SK-N-SH (cell line): ENCODE results near the gene ZNF22. TPM values are rescaled to one million over a fixed set of nuclear protein-coding genes. Genes with fewer than 3 reads are reported as not detected.
A peak's percentile ranks its signal among the peaks of the same experiment; 100 is the strongest.

Source experiments
- CTCF ChIA-PET: fragments of 300-600, 350-600 bp; formaldehyde crosslinking; extraction: SDS; loops from one replicate; lab custom pipeline; 2021; lab: Yijun Ruan, JAX
- POLR2A ChIA-PET: fragments of 350-600 bp; sonication (Branson Sonifier 250); formaldehyde crosslinking; extraction: SDS; loops from one replicate; lab custom pipeline; 2020; ENCODE audit warnings: antibody characterized with exemption, inconsistent platforms; lab: Yijun Ruan, JAX
- DNase-seq: peaks from one replicate; pipeline ENCODE4 v3.0.0; 2012
- H2AFZ ChIP-seq: fragments of 200-600 bp; sonication (generic); 2 replicates; pipeline ENCODE4 v1.8.1; 2016; ENCODE audit warnings: antibody characterized with exemption, mild to moderate bottlenecking, low read depth
- H3F3A ChIP-seq: fragments of 200-600 bp; sonication (generic); replicated peaks from 2 replicates; pipeline ENCODE3; 2016; ENCODE audit warnings: antibody characterized with exemption, mild to moderate bottlenecking; ENCODE audit not compliant: insufficient read depth
- H3K27ac ChIP-seq, 2 experiments: fragments of 200-500 bp in 1 of 2; fragments of 200-600 bp in 1 of 2; sonication (Bioruptor generic) in 1 of 2; sonication (generic), shearing (Covaris generic) in 1 of 2; 2 replicates each; pipeline versions ENCODE4 v1.5.1 to v1.6.1; 2014 to 2016; ENCODE audit warnings: low read depth in 2 of 2, inconsistent platforms in 1 of 2, low read length in 1 of 2, mild to moderate bottlenecking in 1 of 2, mixed read lengths in 1 of 2
- H3K27me3 ChIP-seq: fragments of 200-600 bp; sonication (generic), shearing (Covaris generic); 2 replicates; pipeline ENCODE4 v1.6.1; 2016; ENCODE audit warnings: mixed run types; ENCODE audit not compliant: insufficient read depth
- H3K36me3 ChIP-seq, 2 experiments: fragments of 200-500 bp in 1 of 2; fragments of 200-600 bp in 1 of 2; sonication (Bioruptor generic) in 1 of 2; sonication (generic) in 1 of 2; replicated peaks in 1 of 2; 2 replicates each; pipeline versions ENCODE3 to v1.5.1; 2014 to 2016; ENCODE audit warnings: low read length in 1 of 2, mild to moderate bottlenecking in 1 of 2; ENCODE audit not compliant: insufficient read depth in 2 of 2, control insufficient read depth in 1 of 2
- H3K4me1 ChIP-seq, 2 experiments: fragments of 200-500 bp in 1 of 2; fragments of 200-600 bp in 1 of 2; sonication (Bioruptor generic) in 1 of 2; sonication (generic), shearing (Covaris generic) in 1 of 2; 2 replicates each; pipeline versions ENCODE4 v1.5.1 to v1.6.1; 2014 to 2016; ENCODE audit warnings: low read depth in 1 of 2, low read length in 1 of 2, mixed run types in 1 of 2; ENCODE audit not compliant: insufficient read depth in 2 of 2, control insufficient read depth in 1 of 2
- H3K4me2 ChIP-seq: fragments of 200-600 bp; sonication (generic), shearing (Covaris generic); 2 replicates; pipeline ENCODE4 v1.6.1; 2017; ENCODE audit warnings: mixed run types
- H3K4me3 ChIP-seq, 2 experiments: fragments of 200-500 bp in 1 of 2; fragments of 200-600 bp in 1 of 2; sonication (Bioruptor generic) in 1 of 2; sonication (generic), shearing (Covaris generic) in 1 of 2; 2 replicates each; pipeline versions ENCODE4 v1.5.1 to v1.8.1; 2014 to 2016; ENCODE audit warnings: low read depth in 2 of 2, inconsistent platforms in 1 of 2, low read length in 1 of 2, mild to moderate bottlenecking in 1 of 2, mixed read lengths in 1 of 2, moderate library complexity in 1 of 2
- H3K79me2 ChIP-seq: fragments of 200-600 bp; sonication (generic); 2 replicates; pipeline ENCODE4 v1.8.1; 2017; ENCODE audit warnings: mild to moderate bottlenecking; ENCODE audit not compliant: insufficient read depth
- H3K9ac ChIP-seq: fragments of 200-600 bp; sonication (generic); 2 replicates; pipeline ENCODE4 v1.6.1; 2017; ENCODE audit warnings: mixed run types
- H3K9me2 ChIP-seq: fragments of 200-600 bp; sonication (generic); 2 replicates; pipeline ENCODE4 v1.6.1; 2017; ENCODE audit warnings: mixed run types
- H3K9me3 ChIP-seq: fragments of 200-600 bp; sonication (generic); 2 replicates; pipeline ENCODE4 v1.6.1; 2017; ENCODE audit warnings: mixed run types, mild to moderate bottlenecking, moderate library complexity
- H4K20me1 ChIP-seq: fragments of 200-600 bp; sonication (generic); 2 replicates; pipeline ENCODE4 v1.6.1; 2017; ENCODE audit warnings: mild to moderate bottlenecking, mixed run types; ENCODE audit not compliant: insufficient read depth
- CHD2 ChIP-seq: fragments of 150-350 bp; IDR thresholded peaks from 2 replicates; pipeline ENCODE4 v1.6.1; 2018; ENCODE audit warnings: low read length; ENCODE audit not compliant: partially characterized antibody
- EP300 ChIP-seq, 2 experiments: IDR thresholded peaks; 2 replicates each; pipeline versions ENCODE4 v1.4.0 to v1.6.1; 2012; ENCODE audit warnings: borderline replicate concordance in 1 of 2, low read depth in 1 of 2, low read length in 1 of 2
- EZH2phosphoT487 ChIP-seq: fragments of 200-600 bp; sonication (generic); IDR thresholded peaks from 2 replicates; pipeline ENCODE4 v1.6.1; 2017; ENCODE audit warnings: low read depth, mixed run types, mild to moderate bottlenecking, antibody characterized with exemption, moderate library complexity, borderline replicate concordance
- FOSL2 ChIP-seq: IDR thresholded peaks from 2 replicates; pipeline ENCODE4 v1.4.0; 2012; ENCODE audit warnings: low read depth, mild to moderate bottlenecking, moderate library complexity, borderline replicate concordance
- FOXM1 ChIP-seq: IDR thresholded peaks from 2 replicates; pipeline ENCODE4 v1.4.0; 2012; ENCODE audit warnings: low read depth, mild to moderate bottlenecking
- GABPA ChIP-seq: IDR thresholded peaks from 2 replicates; pipeline ENCODE4 v1.4.0; 2012; ENCODE audit warnings: low read depth, mild to moderate bottlenecking
- GATA2 ChIP-seq: sonication (generic); formaldehyde crosslinking; IDR thresholded peaks from 2 replicates; pipeline ENCODE4 v1.5.0; 2020; ENCODE audit warnings: mild to moderate bottlenecking, missing genetic modification reagents
- IRF3 ChIP-seq: fragments of 150-350 bp; IDR thresholded peaks from 2 replicates; pipeline ENCODE4 v1.6.1; 2016; ENCODE audit warnings: mild to moderate bottlenecking, low read depth, low read length
- JUND ChIP-seq: IDR thresholded peaks from 2 replicates; pipeline ENCODE4 v1.4.0; 2012
- MEF2A ChIP-seq: IDR thresholded peaks from 2 replicates; pipeline ENCODE4 v1.4.0; 2012; ENCODE audit warnings: low read depth, borderline replicate concordance
- PBX3 ChIP-seq: IDR thresholded peaks from 2 replicates; pipeline ENCODE4; 2012
- RAD21 ChIP-seq: IDR thresholded peaks from 2 replicates; pipeline ENCODE4 v1.6.1; 2012; ENCODE audit warnings: mild to moderate bottlenecking, low read length
- RCOR1 ChIP-seq: fragments of 150-350 bp; IDR thresholded peaks from 2 replicates; pipeline ENCODE4 v1.6.1; 2017; ENCODE audit warnings: antibody characterized with exemption, low read length
- REST ChIP-seq: IDR thresholded peaks from 2 replicates; pipeline ENCODE4 v1.6.1; 2012; ENCODE audit warnings: mild to moderate bottlenecking, low read depth, low read length, moderate library complexity
- RFX5 ChIP-seq: IDR thresholded peaks from 2 replicates; pipeline ENCODE4 v1.6.1; 2012; ENCODE audit warnings: mild to moderate bottlenecking, improper control_type of control experiment, low read length
- ZBTB33 ChIP-seq: IDR thresholded peaks from 2 replicates; pipeline ENCODE4 v1.4.0; 2012; ENCODE audit warnings: low read depth, borderline replicate concordance
- WGBS: methylation state at CpG from one replicate; pipeline ENCODE4 v1.1.6; 2017; ENCODE audit warnings: low lambda C conversion rate; 5-methylcytosine and 5-hydroxymethylcytosine counted together
- polyA plus RNA-seq, 3 experiments: library from polyadenylated mRNA; depleted of rRNA; stranded (reverse); fragments of >200 nt; gene quantifications; 2 replicates each; pipeline ENCODE4 v1.2.3, GENCODE V29; 2012

Gene ZNF22
- polyA plus RNA-seq, 1 of the 3 experiments (the other 2 are of a cell fraction): 10.2 TPM

- TF ChIP-seq RAD21 (no peak), EZH2phosphoT487 (no peak), RCOR1 (no peak), PBX3 (0 out of 2 replicates have a peak, but pooled peaks have one; percentile 9), EP300 (IDR thresholded peaks at IDR 0.05; ENCODE audit: borderline replicate concordance in 1 of 2, low read depth in 1 of 2, low read length in 1 of 2) (no peak), REST (no peak), FOSL2 (0 out of 2 replicates have a peak, but pooled peaks have one; percentile 19), GABPA (no peak), MEF2A (no peak), IRF3 (no peak), JUND (no peak), CHD2 (no peak), ZBTB33 (no peak), RFX5 (no peak), FOXM1 (no peak), GATA2 (no peak)
- Histone ChIP-seq H3K9ac (peak overlapping the region; percentile 91), H3K9me2 (no peaks in the 10 kb centered on the region), H3K27me3 (no peaks in the 10 kb centered on the region), H3K4me3 (peak overlapping the region; percentile 83 to 89), H4K20me1 (no peaks in the 10 kb centered on the region), H2AFZ (no peak overlapping the region), H3K27ac (peak overlapping the region in 1 of 2 experiments; percentile 75; a peak in 2 of 4 replicates), H3K4me2 (peak overlapping the region; percentile 96), H3K9me3 (no peaks in the 10 kb centered on the region), H3K4me1 (peaks cover 10 to 22% of the 10 kb centered on the region in 2 experiments; a peak in 3 of 4 replicates), H3K79me2 (peaks cover 7% of the 10 kb centered on the region), H3F3A (no peaks in the 10 kb centered on the region), H3K36me3 (peaks cover 0 to 8% of the 10 kb centered on the region in 2 experiments)
- ChIA-PET POLR2A (interaction anchor here (1.3 kb wide), 1 partner anchor 12 kb away, joined by 4 read pairs; no protein-coding TSS in a partner anchor), CTCF (interaction anchor here (1.0 to 2.9 kb wide), 2 partner anchors 9 to 26 kb away, joined by 3 to 16 read pairs; no protein-coding TSS in a partner anchor)
- DNase-seq: no peak
- WGBS: 29% methylated on average over 5 of the region's 5 CpGs
Measured at GRCh38 chr10:44958196-44958897, 42.4 kb upstream of the ZNF22 start.
